Measurements from ENCODE around the gene ATF7IP.

Gene ATF7IP

GRCh38 chr12:14416658-14417057, 51.2 kb downstream of the ATF7IP start:
- DNase-seq, result no peak

- DNase-seq, result peak; percentile 63
Observed at GRCh38 chr12:14417715-14418114, 52.2 kb downstream of the ATF7IP start.

DNA sequence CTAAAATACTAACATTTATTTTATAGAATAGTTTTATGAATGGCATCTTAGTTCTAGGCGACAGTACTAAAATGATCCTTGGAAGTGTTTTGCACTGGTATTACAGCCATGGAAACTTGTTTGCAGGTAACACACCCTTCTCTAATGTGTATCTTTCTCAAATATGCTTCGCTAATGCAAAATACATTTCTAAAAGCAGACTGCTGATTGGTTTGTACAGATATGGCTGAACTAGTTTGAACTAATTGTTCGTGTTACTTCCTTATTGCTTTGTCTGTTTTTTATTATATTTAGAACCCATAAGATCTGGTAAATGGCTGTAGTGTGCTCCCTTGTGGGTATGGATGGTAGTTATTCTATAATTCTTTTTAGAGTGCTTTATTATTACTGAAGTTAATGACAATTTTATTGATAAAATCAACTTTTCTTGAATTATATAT, 53.0 kb downstream of the ATF7IP start:
- no peak for DNase-seq

DNA sequence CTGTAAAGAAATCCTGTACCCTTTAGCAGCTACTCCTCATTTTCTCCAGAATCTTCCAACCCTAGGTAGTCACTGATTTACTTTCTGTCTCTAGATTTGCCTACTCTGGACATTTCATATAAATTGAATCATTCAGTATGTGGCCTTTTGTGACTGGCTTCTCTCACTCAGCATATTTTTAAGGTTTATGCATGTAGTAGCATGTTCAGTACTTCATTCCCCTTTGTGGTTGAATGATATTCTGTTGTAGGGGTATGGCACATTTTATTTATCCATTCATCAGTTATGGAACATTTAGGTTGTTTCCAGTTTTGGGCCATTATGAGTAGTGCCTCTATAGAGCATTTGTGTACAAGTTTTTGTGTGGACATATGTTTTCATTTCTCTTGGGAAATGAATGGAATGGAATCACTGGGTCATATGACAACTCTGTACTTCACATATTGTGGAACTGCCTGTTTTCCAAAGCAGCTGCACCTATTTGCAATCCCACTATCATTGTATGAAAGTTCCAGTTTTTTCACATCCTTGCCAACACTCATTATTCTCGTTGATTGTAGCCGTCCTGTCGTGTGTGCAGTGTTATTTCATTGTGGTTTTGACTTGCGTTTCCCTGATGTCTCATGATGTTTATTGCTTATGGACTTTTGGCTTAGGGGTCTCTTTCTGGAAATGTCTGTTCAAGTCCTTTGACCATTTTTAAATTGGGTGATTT, 57.2 kb downstream of the ATF7IP start:
- no peak for DNase-seq

- no peak for DNase-seq
Observed at GRCh38 chr12:14424545-14424944, 59.1 kb downstream of the ATF7IP start.

DNA sequence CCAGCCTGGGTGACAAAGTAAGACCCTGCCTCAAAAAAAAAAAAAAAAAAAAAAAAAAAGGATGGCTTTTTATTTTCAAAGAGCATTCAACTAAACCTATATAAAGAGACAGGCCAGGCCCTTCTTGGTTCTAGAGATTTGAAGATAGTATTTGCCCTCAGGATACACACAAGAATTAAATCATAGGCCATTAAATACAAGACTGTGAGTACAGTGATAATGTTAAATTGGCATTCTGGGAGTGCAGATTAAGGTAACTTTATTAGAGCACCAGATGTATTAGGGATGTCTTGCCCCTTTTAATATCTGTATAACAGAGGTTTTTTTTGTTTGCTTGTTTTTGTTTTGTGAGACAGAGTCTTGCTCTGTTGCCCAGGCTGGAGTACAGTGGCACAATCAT, 61.3 kb downstream of the ATF7IP start:
- no peak for DNase-seq

GRCh38 chr12:14427929-14428328, 62.4 kb downstream of the ATF7IP start:
- no peak for DNase-seq

GRCh38 chr12:14430394-14430986, 65.0 kb downstream of the ATF7IP start:
- DNase-seq, result no peak

DNA sequence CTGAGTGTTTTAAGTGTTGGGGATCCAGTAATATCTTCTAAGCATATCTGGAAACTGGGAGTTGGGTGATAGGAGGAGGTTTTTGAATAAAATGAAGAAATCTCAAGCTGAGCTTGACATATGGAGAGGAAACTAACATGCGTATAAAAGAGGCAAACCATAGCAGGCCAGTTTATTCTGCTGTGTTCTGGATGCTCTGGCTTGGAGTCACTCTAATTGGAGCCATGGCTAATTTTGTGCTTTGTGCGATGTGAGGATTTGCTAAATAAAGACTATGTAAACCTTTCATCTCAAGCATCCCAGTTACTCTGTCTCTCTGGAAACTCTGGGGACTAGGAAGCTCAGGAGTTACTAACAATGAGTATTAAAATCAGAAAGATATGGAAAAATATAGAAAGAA, 66.5 kb downstream of the ATF7IP start:
- DNase-seq, result no peak

GRCh38 chr12:14435627-14436026, 70.1 kb downstream of the ATF7IP start:
- DNase-seq, result no peak

DNA sequence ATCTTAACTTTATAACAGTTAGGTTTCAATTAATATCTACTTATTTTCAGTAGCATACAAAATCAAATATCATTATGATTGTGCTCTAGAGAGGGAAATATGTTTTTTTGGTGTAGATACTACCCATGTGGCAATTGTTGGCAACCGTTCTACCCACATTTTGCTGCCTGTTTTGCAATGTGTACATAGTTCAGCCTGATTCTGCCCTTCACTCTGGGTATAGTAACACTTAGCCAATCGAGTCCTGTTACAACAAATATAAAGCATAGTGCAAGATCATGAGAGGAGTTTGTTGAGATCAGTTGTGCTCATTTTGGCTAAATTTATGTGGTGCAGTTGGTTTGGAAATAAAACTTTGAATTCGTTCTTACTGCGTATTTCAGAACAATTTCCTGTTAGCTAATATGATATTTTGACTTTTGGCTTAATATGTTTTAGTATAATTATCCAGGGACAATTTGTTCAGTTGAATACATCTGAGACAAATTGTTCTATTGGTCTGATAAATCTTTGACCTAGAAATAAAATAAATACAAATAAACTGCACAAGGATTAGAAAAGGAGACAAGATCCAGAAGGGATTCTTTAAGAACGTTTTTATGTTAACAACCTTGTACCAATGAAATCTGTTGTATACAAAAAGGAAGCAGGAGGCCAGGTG, 76.9 kb downstream of the ATF7IP start:
- DNase-seq, result no peak

- no peak for DNase-seq
Observed at GRCh38 chr12:14443531-14443930, 78.0 kb downstream of the ATF7IP start.

- DNase-seq, result no peak
Observed at GRCh38 chr12:14450479-14450878, 85.0 kb downstream of the ATF7IP start.

DNA sequence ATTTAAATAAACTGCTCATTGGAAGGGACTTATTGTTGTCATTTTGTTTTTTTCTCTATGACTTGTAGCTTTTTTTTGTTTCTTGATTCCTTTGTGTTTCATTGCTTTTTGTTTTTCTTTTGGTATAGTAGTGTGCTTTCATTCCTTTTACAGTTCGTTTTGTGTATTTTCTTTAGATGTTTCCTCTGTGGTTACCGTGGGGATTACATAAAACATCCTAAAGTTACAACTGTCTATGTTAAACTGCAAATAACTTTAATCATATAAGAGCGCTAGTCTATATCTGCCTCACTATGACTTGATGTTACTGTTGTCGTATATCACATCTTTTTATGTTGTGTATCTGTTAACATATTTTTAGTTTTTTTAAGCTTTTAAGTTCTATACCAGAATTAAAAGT, 86.9 kb downstream of the ATF7IP start:
- DNase-seq, result no peak

DNA sequence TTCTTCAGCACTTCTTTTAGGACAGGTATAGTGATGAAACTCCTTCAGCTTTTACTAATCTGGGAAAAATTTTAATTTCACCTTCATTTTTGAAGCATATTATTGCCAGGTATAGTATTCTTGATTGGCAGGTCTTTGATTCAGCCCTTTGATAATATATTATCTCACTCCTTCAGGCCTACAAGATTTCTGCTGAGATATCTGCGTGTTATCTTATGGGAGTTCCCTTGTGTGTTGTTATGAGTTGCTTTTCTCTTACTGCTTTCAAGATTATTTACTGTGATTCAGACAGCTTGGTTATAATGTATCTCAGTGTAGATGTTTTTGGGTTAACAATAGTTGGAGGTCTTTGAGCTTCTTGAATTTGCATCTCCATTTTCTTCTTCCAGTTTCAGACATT, 87.4 kb downstream of the ATF7IP start:
- DNase-seq, result no peak

- no peak for DNase-seq
Observed at GRCh38 chr12:14454098-14454907, 88.8 kb downstream of the ATF7IP start.

DNA sequence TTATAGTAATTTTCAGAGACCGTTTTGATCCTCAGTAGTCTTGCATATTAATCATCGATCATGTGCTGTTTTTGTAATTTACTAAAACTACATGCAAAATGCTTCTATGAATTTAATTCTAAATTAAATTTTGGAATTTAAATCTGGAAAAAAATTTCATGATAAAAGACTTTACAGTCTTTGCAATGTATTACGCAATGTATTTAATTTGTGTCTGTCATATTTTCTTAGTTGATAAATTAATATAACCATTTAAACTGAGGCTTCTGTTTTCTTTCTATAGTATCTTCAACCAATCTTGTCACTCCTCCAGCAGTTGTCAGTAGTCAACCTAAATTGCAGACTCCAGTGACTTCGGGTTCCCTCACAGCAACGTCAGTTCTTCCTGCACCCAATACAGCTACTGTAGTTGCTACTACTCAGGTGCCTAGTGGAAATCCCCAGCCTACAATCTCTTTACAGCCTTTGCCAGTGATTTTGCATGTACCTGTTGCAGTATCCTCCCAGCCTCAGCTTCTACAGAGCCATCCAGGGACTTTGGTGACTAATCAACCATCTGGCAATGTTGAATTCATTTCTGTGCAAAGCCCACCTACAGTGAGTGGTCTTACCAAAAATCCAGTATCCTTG, 94.8 kb downstream of the ATF7IP start:
- DNase-seq, result no peak

GRCh38 chr12:14471497-14471896, 106.0 kb downstream of the ATF7IP start:
- no peak for DNase-seq

GRCh38 chr12:14473707-14474287, 108.3 kb downstream of the ATF7IP start:
- no peak for DNase-seq

DNA sequence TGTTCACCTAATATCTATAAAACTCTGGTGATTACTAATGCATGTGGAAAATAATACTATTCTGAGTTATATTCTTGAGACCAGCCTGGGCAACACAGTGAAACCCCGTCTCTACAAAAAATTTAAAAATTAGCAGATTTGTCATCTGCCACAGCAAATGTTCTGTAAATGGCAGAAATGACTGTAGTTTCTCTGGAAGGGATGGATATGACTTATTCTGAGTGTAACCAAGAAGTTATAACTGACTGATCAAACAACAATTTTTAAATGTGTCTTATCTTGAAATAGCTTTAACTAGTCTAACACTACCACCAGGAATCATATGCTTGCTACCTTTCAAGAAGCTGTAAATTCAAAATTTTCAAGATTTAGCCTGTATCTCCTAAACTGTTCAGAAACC, 113.5 kb downstream of the ATF7IP start:
- no peak for DNase-seq

- no peak for DNase-seq
Observed at GRCh38 chr12:14481201-14481600, 115.7 kb downstream of the ATF7IP start.

GRCh38 chr12:14482361-14482760, 116.9 kb downstream of the ATF7IP start:
- no peak for DNase-seq

DNA sequence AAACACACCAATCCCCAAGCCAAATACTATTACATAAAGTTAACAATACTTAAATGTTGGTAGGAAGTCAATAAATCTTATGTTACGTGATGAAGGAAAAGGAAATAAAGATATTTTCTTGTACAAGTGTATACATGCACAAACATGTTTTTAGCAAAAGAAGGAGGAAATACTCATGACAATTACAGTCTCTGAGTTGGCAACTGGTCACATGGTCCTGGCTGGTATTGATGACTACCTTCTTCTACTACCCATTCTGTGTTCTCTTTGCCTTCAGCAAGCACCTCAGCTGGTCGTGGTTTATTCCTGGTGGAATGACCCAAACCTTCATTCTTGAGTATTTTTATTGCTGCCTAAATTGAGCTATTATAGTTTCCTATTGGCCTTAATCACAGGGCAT, 117.4 kb downstream of the ATF7IP start:
- DNase-seq, result no peak

Measured in effector CD8-positive, alpha-beta T cell (primary cell).